Pulmonary artery endothelial cell (primary cell): ENCODE data around the gene PCK1. TPM values are rescaled to one million over a fixed set of nuclear protein-coding genes. Genes with fewer than 3 reads are reported as not detected.

Experiments used
- DNase-seq: peaks from one replicate; pipeline ENCODE4 v3.0.0-alpha.2; 2011; ENCODE audit warnings: low read depth, low spot score
- total RNA-seq: library from RNA; depleted of rRNA; stranded (reverse); fragments of >200 nt; gene quantifications from 2 replicates; pipeline ENCODE4 v1.2.3, GENCODE V29; 2014

Gene PCK1
- total RNA-seq, 1 donor from 2014 or later: not detected

DNA sequence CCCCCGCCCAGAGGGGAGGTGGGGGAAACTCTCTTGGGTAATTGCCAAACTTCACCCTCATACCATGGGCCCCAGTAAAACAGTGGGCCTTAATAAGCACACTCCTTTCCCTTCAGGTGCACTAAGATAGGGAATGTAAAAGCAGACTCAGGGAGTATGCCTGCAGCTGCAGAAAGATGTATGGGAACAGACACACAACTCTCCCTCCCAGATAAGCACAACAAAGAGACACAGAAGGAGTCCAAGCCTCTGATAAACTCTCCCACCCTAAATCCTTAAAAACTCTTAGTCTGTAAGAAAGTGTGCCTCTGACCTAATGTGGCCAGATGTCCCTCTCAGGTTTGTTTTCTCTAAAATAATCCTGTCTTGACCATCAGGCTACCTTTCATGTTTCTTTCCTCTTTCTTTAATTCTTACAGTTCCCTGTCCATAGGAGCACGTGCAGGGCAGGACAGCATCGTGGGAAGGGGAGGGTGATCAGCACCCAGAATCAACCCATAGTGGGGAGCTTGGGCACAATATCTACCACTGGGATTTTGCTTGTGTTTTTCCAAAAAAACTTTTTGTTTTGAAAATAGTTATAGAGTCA is 24.7 kb upstream of the PCK1 start:
- no peak for DNase-seq

DNA sequence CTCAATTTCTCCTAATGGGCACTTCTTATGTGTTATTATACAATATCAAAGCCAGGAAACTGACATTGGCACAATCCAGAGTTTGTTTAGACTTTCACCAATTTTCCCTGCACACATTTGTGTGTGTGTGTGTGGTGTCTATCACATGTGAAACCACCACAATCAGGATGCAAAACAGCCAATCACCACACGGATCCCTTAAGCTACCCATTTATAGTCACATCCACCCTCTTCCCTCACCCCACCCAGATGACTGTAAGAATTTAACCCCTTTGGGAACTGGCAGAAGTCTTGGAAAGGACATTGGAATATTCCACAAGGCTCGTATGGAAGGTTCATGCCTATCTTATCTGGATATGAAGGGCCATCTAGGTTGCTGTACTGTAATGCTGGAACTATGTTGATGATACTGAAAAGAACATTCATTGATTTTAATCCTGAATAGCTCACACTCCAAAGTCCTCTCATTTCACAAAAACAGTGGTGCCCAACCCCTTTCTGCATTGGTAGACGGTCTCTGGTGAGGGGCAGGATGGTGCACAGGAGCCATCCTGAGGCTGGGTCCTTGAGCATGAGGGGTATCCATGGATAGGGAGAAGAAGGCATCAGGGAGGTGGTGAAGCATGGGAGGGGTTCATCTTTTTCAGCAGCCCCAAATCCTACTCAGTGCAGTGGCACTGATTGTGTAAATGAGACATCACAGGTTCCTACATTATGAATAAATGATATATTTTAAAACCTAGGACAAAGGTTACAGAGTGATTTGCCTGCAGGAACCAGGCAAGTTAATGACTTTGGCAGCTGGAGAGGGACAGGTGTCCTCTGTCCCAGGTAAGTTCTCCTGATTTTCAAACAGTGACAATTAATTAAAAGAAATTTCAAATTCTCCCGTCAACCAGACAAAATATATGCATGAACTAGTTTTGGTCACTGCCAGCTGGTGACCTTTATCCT is 23.9 kb upstream of the PCK1 start:
- no peak for DNase-seq

DNA sequence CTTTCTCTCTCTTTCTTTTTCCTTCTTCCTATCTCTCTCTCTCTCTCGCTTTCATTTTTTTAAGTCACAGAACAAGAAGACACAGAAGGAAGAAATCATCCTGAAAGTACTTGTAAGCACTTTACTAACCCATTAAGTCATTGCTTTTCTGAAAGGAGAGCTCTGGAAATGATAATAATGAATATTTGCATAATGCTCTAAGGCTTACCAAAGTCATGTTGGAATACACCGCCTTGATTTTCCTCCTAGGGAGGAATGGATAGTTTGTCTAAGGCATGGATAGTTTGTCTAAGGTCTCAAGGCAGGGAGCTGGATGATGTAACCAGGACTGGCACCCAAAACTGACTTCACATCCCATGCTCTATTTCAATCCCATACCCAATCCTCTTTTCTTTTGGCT is 23.1 kb upstream of the PCK1 start:
- DNase-seq: no peak

DNA sequence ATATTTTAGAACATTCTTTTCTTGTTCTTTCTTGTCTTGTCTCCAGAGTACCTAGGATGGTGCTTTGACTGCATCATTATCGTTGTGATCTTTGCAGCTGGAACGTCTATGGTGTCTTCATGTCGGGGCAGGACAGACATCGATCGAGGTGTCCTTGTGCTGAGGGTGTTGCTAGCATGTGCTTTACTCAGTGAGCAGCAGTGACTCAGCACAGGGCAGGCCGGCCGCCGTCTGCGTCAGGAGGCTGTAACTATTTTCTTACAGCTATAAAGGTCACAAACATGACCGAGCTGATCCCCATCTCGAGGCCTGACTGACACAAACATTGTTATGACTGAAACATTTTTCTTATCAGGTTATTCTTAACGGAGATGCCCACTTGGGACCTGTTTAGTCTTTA is 21.0 kb upstream of the PCK1 start:
- no peak for DNase-seq

DNA sequence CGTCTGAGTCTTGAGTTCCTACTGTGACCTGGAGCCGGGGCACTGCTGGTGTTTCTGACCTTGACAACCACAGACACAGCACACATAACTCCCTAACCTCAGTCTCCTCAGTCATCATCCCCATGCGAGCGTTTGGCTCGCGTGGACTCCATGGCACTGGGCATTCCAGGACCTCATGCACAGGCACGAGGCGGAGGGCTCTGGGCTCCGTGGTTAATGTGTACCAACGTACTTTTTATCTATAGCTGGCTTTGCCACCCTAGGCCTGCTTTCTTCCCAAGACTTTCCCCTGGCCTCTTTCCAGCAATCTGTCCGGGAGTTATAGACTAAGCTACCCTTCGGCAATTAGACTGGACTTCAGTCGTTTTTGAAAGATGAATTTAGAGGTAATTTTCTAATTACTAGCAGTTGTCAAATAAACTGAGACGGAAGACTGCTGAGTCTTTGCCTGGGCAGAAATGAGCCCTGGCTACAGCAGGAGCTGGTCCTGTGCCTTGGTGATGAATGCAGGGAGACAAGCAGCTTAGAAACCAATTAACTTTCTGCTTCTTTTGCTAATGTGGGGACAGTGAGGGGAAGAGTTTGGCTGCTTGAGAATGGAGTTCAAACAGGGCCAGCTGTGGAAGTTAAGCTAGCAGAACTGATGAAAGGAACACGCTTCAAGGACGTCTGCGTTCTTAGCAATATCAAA is 19.9 kb upstream of the PCK1 start:
- DNase-seq: no peak

DNA sequence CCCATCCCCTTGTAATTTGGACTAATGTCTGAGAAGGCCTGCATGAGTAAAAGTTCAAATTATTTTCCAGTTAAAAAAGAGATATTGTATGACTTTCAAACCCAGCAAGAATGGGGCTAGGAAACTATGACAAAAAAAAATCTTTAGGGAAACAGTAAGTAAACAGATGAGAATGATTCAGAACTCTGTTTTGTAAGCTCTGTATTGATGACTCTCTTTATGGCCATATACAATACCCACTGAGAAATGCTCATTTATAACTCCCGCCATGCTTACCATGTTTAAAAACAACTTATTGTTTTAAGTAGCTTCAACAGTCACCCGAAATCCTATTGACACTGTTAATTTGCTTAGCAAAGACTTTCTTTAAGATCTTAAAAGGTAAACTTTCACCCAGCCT is 17.2 kb upstream of the PCK1 start:
- DNase-seq: no peak

DNA sequence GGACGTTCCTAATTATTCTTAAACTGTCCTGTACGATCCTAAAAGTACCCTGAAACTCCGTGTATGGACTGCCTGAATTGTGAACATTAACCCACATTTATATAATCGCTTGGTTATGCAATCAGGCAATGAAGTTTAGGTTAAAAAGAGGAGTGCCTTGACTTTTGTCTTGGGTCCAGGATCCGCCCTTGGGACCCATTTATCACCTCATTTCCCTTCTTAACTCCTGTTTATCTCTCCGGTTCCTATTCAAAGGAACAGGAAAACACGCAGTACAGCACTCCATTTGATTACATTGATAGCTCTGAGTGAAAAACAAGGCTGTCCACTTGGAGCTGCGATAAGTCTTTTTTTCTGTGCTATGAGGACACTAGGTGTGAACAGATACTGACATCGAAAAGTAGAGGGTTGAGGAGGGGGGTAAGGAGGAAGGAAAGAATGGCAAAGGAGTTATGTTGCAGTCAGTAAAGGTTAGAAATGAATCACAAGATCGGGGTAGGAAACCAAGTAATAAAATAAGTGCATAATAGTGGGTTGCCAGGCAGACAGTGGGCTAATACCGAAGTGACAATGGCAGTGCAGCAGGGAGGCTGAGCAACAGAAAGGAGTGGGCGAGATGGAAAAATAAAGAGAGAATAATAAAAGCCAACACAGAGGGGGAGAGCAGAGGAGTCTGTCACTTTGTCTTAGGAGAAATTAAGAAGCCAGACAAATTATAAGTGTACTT is 15.9 kb upstream of the PCK1 start:
- DNase-seq: no peak

DNA sequence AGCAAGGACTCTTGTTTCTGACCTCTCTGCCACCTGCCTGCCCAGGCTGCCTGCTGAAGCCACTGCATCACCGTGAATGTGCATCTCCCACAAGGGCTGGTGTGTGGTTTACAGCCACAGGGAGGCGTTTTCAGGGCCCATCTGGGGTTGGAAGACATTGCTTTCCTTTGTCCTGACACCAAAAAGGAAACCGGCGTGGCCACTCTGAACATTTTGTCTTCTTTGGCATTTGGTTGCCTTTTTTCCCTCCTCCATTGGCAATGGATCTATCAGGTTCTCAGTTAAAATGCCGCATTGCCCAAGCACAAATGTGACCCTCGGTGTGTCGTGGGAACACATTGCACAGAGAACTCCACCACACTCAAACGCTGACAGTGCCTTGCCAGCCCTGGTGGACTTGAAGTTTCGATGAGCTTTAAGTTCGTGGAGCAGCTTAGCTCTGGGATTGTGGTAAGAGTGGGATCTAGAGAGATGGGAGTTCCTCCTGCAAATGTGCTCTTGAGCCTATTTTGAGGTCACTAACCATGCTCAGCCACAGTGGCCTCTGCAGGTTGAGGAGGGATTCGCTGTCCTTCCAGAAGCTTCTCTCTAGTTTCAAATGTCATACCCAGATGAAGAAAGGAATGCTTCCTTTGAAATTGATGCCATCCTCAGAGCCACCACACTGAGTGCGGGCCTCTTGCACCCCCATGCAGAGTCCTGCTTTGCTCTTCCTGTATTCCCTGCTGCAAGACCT is 14.8 kb upstream of the PCK1 start:
- DNase-seq: no peak

DNA sequence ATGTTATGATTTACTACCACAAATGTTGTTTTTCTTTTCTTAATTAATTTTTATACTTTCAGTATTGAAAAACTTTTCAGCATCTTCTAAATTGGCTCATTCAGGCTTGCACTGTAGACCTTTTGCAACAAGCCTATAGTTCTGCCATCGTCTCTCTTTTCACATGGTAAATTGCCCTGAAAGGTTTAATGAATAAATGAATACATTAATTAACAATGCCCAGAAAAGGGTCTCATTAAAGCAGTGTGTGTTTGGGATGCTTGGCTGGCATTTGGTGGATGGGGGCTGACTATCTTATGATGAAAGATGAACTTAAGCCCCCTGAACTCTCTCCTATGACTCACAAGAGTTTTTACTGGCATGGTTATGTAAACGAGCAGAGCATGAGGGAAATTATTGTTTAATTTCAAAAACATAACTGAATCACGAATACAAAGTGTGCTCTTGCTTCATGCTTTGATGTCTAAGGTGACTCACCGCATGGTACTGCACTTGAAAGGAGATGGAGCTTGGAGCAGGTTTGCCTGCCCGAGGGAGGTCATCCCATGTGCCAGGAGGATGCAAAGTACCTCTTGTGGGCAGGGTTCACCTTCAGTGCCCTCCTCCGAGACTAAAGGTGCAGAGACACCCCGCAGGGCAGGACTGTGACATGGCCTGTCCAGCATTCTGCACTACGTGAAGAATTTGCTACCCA is 13.8 kb upstream of the PCK1 start:
- DNase-seq: no peak

DNA sequence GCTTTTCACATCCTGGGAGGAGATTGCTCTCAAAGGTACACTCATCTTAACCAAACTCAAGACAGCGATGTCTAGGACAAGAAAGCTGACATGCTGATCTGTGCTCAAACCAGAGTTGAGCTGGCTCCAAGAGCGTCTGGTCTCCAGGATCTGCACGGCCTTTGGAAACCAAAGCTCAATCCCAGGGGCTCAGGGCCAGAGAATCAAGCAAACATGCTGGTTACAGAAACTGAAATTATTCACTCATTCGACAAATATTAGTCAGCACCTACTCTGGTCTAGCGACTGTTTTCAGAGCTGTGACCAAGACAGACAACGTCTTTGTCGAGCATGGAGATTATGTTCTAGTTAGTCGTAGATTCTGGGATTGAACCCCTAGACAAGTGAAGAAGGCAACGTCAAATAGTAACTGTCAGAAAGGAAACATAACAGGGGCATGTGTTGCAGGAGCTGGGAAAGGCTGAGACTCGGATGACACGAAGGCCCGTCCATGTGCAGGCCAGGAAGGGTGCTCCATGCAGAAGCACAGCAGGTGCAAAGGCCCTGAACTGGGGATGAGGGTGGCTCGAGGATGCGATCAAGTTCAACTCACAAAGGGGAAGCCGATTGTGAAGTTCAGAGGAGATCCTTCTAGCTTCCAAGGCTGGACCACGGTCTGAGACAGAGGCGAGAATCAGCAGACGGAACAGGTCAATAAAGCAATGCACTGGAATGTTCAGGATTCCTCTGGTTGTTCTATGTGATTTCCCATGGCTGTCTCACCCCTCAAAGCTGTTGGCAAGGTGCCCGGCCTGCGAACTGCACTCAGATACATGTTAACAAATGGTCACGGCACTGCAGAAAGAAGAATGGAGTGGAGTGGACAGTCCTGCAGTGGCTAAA is 12.5 kb upstream of the PCK1 start:
- DNase-seq: no peak

DNA sequence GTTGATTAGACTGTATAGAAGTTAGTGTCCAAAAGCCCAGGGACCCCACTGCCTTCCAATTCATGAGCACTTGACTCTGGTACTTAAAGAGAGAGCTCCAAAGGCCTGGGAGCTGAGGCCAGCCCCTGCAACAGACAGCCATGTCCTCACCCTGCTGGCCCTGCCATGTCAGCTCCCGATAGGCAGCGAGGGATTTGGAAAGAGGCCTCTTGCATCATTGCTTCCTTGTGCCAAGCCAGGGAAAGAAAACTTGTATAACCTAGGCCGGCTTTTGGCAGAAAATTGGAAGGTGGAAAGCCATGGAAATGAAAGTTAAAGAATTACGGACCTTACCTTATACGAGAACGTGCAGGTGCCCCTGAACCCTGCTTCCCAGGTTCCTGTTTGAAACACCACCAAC is 8.4 kb upstream of the PCK1 start:
- no peak for DNase-seq

DNA sequence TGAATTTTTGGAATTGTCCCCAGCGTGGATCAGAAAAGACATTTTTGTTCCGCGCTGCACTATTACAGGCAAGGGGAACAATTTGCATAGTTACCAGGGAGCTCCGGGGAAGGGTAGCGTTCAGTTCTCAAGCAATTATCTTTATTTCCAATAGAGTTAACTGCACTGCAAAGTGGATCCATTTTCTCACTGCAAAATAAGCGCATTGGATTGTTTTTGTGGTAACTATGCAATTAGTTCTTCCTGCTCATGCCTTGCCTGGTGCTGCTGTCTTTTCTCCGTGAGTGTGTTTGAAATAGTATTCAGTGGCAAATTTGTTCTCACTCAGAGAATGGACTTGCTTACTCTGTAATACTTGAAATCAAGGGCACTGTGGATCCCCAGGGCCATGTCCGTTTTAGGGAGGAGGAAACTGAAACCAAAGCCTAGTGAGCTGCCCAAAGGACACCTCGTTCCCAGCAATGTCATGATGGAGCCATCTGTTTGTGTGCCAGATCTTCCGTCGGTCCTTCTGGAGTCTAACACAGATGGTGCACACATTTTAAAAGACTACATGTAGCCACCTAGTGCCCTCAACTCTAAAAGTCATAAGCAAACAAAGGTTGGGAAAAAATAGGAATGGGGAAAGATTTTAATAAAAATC is 7.4 kb upstream of the PCK1 start:
- no peak for DNase-seq

DNA sequence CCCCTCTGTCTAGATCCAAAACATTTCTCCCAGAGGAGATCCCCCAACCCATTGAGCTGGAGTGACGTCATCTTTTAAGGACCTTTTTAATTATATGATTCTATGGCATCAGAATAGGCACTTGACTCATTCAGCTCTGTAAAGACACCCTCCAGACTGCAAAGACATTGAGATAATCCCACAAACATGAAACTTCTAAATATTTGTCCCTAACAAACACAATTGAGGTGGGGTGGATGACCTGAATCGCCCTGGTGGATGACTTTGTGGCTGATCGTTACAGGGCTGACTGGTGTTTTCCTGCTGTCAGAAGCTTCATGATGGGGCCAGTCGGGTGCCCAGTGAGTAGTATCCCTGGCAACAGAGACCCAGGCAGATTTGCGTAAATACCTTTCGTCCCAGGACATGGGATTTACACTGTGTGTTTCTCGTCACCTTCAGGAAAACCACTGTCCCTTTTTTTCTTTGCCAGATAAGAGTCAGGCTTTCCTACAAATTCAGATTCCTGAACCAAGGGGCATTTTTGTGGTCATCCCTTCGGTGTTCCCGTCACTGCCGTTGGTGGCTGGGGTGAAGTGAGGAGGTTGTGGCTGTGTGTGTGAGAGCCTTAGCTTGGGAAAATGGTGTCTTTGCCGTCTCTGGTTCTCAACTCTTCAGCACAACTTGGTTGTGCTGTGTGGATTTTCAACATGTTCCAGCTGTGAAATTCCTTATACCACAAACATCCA is 5.3 kb upstream of the PCK1 start:
- DNase-seq: no peak

DNA sequence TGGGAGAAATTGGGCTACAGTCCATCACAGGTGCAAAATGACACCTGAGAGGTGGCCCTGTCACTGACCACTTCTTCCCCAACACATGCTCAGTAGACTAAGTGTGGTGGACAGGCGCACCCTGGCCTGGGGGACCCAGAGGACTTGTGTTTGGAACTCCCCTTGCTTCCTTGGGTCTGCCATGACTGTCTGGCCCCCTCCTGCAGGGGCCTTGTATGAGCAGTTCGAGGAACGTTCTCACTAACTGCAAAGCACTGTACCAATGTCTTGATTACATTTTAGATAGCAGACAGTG is 4.0 kb upstream of the PCK1 start:
- DNase-seq: no peak

DNA sequence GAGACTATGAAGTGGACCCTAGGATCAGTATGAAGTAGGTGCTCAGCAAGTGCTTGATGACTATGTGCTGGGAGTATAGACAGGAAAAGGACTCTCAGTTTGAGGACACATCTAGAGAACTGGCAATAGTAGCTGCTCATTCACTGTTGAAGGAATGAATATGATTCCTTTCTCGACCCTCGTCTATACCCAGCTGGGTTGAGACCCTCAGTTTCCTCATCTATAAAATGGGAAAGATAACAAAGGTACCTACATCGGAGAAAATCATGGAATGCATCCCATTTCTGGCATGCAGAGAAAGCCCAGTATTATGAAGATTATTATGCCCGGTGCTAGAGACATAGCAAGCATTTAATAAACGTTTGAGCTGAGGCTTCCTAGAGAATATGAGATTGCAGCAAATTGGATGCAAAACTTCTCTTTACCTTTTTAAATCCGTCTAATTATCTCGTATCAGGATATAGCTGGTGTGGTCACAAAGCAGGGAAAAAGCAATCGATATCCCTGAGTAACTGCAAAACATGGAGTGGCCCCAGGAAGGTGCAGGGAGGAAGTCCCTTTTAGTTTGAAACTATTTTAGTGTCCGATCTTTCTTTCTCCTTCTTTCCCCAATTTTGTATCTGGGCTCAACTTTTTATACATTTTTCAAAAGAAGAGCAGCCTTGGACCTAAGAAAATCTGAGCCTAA is 2.8 kb upstream of the PCK1 start:
- no peak for DNase-seq

DNA sequence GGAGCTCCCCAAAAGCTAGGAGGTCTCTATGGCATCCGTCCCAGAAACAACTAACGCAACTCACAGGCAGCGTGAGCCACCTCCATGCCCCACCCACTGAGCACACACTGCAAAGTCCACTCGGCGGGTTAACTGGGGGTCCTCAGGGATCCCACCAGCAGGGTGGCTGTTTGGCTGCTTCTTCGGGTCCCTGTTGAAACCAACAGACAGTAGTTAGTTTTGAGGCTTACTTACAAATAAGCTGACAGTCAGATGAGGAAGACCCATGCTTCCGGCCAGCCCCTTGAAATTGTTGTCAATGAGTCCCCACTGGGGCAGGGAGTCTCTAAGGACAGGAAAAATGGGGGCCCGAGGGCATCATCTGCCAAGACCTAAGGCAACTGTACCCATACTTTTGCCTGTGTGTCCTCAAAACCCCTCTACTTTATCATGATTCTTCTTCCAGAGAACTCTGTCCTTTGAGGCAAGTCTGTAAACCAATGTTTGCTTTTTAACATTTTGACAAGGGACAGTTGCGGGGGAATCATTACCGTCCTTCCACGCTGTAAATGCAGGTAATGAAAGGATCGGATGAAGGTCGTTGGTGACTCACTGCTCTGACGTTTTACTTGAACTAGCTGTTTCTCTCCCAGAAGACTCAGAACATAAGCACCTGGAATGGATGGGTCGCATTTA is 2.2 kb upstream of the PCK1 start:
- DNase-seq: no peak

DNA sequence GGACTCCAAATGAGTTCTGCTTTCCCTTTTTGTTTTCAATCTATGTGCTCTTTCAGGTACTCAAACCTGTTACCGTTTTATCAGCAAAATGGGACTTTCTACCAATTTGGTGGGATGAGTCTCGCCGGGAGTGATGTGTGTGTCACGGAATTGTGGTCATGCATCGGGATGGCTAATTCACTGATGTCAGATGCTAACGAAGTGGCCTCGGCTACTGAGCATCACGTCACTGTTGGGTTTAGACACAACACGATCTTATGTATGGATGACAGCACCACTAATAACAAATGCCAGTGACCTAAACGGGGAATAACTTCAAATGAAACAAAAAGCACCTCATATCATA is 1.6 kb upstream of the PCK1 start:
- DNase-seq: no peak
